GM18498 (cell line): ENCODE results near the gene ACAD9.

Experiments used
- ATAC-seq: cut with Tn5 transposase; IDR thresholded peaks from one replicate; pipeline ENCODE4 v1.9.1; 2021; ENCODE audit warnings: mild to moderate bottlenecking, moderate library complexity; ENCODE audit not compliant: unreplicated experiment

The ACAD9 gene

GRCh38 chr3:128932516-128933212 lies 53.2 kb downstream of the ACAD9 start:
- ATAC-seq, result no peak

GRCh38 chr3:128933213-128933921 lies 53.9 kb downstream of the ACAD9 start:
- ATAC-seq, result no peak

GRCh38 chr3:128933922-128934253 lies 54.5 kb downstream of the ACAD9 start:
- no peak for ATAC-seq

GRCh38 chr3:128935922-128936321 lies 56.5 kb downstream of the ACAD9 start:
- ATAC-seq, result no peak

GRCh38 chr3:128936341-128936740 lies 56.9 kb downstream of the ACAD9 start:
- no peak for ATAC-seq

GRCh38 chr3:128940252-128940651 lies 60.8 kb downstream of the ACAD9 start:
- no peak for ATAC-seq

- no peak for ATAC-seq
Measured at GRCh38 chr3:128942161-128942952, 62.9 kb downstream of the ACAD9 start.

- no peak for ATAC-seq
Measured at GRCh38 chr3:128945041-128945877, 65.8 kb downstream of the ACAD9 start.

- no peak for ATAC-seq
Measured at GRCh38 chr3:128945878-128946175, 66.4 kb downstream of the ACAD9 start.

- no peak for ATAC-seq
Measured at GRCh38 chr3:128946411-128946810, 67.0 kb downstream of the ACAD9 start.

GRCh38 chr3:128949158-128949557 lies 69.7 kb downstream of the ACAD9 start:
- no peak for ATAC-seq

- ATAC-seq, result no peak
Measured at GRCh38 chr3:128950223-128950938, 71.0 kb downstream of the ACAD9 start.

- no peak for ATAC-seq
Measured at GRCh38 chr3:128956440-128956839, 77.0 kb downstream of the ACAD9 start.
